H1 (cell line): ENCODE results near the gene FAM193A.

Source experiments
- BCL11A ChIP-seq, 2 experiments: IDR thresholded peaks; one replicate each; pipeline ENCODE4 v1.6.1; 2011; ENCODE audit warnings: low read depth in 2 of 2, low read length in 2 of 2, mild to moderate bottlenecking in 2 of 2
- POLR2A ChIP-seq, 2 experiments: IDR thresholded peaks; 1 replicate in 1 of 2; 2 replicates in 1 of 2; pipeline ENCODE4 v1.6.1; 2011; ENCODE audit warnings: low read depth in 2 of 2, low read length in 2 of 2, mild to moderate bottlenecking in 2 of 2; ENCODE audit errors: control extremely low read depth in 1 of 2
- RFX5 ChIP-seq: IDR thresholded peaks from 2 replicates; pipeline ENCODE4 v1.6.1; 2011; ENCODE audit warnings: low read depth, low read length, improper control_type of control experiment, borderline replicate concordance
- SIN3A ChIP-seq, 2 experiments: IDR thresholded peaks in 1 of 2; conservative IDR thresholded peaks in 1 of 2; 2 replicates each; pipeline ENCODE4 v1.6.1; 2011 to 2012; ENCODE audit warnings: low read length in 2 of 2, improper control_type of control experiment in 1 of 2, low read depth in 1 of 2, mild to moderate bottlenecking in 1 of 2
- TCF12 ChIP-seq: IDR thresholded peaks from 2 replicates; pipeline ENCODE4 v1.6.1; 2011; ENCODE audit warnings: low read depth, mild to moderate bottlenecking, low read length
- TEAD4 ChIP-seq: IDR thresholded peaks from 2 replicates; pipeline ENCODE4 v1.6.1; 2012; ENCODE audit warnings: low read depth, low read length, inconsistent platforms, mixed read lengths
- TF ChIP-seq, protein P1 (sequence below), 3 experiments: IDR thresholded peaks; 1 replicate in 2 of 3; 2 replicates in 1 of 3; pipeline versions ENCODE4 v1.5.1 to v1.6.1; 2011; ENCODE audit warnings: low read length in 3 of 3, mild to moderate bottlenecking in 3 of 3, inconsistent platforms in 2 of 3, low read depth in 1 of 3, moderate library complexity in 1 of 3; ENCODE audit not compliant: insufficient read depth in 1 of 3; ENCODE audit errors: control extremely low read depth in 1 of 3
- TF ChIP-seq, protein P2 (sequence below): IDR thresholded peaks from 2 replicates; pipeline ENCODE4 v1.6.1; 2012; ENCODE audit warnings: low read length, inconsistent platforms

DNA sequence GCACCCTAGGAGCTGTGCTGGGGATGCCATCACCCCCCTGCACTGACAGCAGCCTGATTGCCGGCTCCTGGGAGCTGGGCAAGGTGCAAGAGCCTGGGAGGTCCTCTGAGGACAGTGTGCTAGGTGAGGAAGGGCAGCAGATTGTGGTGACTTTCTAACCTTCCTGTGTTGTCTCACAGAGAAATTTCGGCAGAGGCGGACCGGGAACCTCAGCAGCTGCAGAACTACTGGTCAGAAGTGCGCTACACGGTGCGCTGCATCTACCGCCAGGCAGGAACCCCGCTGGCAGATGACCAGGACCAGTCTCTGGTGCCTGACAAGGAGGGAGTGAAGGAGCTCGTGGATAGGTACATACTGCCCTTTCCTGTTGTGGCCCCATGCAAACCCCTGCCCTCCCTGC, 89.8 kb downstream of the FAM193A start:
- TF ChIP-seq SIN3A (conservative IDR thresholded peaks at IDR 0.05 in 1 of 2, IDR thresholded peaks at IDR 0.05 in 1 of 2; ENCODE audit: low read depth in 1 of 2, low read length in 2 of 2) (no peak), BCL11A (IDR thresholded peaks at IDR 0.05; ENCODE audit: low read depth in 2 of 2, low read length in 2 of 2) (no peak), POLR2A (IDR thresholded peaks at IDR 0.05; ENCODE audit: control extremely low read depth in 1 of 2, low read depth in 2 of 2, low read length in 2 of 2) (no peak), RFX5 (no peak), TCF12 (no peak), TEAD4 (no peak)
- TF ChIP-seq, protein P1, sequence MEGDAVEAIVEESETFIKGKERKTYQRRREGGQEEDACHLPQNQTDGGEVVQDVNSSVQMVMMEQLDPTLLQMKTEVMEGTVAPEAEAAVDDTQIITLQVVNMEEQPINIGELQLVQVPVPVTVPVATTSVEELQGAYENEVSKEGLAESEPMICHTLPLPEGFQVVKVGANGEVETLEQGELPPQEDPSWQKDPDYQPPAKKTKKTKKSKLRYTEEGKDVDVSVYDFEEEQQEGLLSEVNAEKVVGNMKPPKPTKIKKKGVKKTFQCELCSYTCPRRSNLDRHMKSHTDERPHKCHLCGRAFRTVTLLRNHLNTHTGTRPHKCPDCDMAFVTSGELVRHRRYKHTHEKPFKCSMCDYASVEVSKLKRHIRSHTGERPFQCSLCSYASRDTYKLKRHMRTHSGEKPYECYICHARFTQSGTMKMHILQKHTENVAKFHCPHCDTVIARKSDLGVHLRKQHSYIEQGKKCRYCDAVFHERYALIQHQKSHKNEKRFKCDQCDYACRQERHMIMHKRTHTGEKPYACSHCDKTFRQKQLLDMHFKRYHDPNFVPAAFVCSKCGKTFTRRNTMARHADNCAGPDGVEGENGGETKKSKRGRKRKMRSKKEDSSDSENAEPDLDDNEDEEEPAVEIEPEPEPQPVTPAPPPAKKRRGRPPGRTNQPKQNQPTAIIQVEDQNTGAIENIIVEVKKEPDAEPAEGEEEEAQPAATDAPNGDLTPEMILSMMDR (IDR thresholded peaks at IDR 0.05; ENCODE audit: control extremely low read depth in 1 of 3, insufficient read depth in 1 of 3, low read depth in 1 of 3, low read length in 3 of 3) = no peak
- TF ChIP-seq, protein P2, sequence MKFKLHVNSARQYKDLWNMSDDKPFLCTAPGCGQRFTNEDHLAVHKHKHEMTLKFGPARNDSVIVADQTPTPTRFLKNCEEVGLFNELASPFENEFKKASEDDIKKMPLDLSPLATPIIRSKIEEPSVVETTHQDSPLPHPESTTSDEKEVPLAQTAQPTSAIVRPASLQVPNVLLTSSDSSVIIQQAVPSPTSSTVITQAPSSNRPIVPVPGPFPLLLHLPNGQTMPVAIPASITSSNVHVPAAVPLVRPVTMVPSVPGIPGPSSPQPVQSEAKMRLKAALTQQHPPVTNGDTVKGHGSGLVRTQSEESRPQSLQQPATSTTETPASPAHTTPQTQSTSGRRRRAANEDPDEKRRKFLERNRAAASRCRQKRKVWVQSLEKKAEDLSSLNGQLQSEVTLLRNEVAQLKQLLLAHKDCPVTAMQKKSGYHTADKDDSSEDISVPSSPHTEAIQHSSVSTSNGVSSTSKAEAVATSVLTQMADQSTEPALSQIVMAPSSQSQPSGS = no peak
